WTC11 (cell line): ENCODE results near the gene RXFP2. TPM values are rescaled to one million over a fixed set of nuclear protein-coding genes. Genes with fewer than 3 reads are reported as not detected.

Experiments used
- ATAC-seq: fragments of 200-7000 bp; cut with Tn5 transposase; 2 replicates; pipeline ENCODE4 v1.10.0; 2021; ENCODE audit warnings: mild to moderate bottlenecking, moderate library complexity
- CTCF ChIA-PET: fragments of 300-600 bp; sonication (Branson Sonifier 250); formaldehyde crosslinking; loops from one replicate; lab custom pipeline; 2021; ENCODE audit warnings: antibody characterized with exemption; lab: Charles Lee
- POLR2A ChIA-PET: fragments of 350-600 bp; sonication (Branson Sonifier 250); formaldehyde crosslinking; loops from one replicate; lab custom pipeline; 2021; ENCODE audit warnings: antibody characterized with exemption; lab: Charles Lee
- DNase-seq: peaks from one replicate; pipeline ENCODE4 v3.0.0; 2021; ENCODE audit warnings: low spot score
- H3K27ac Mint-ChIP-seq: 2 replicates; pipeline ENCODE4 v1.8.0; 2021; ENCODE audit warnings: mixed read lengths
- H3K27me3 Mint-ChIP-seq: 2 replicates; pipeline ENCODE4 v1.8.0; 2021; ENCODE audit warnings: low read depth, mild to moderate bottlenecking, moderate library complexity, mixed read lengths
- H3K36me3 Mint-ChIP-seq: 2 replicates; pipeline ENCODE4 v1.8.0; 2021; ENCODE audit warnings: mixed read lengths
- H3K4me1 Mint-ChIP-seq: 2 replicates; pipeline ENCODE4 v1.8.0; 2022; ENCODE audit warnings: mixed read lengths
- H3K4me3 Mint-ChIP-seq: 2 replicates; pipeline ENCODE4 v1.8.0; 2021; ENCODE audit warnings: mild to moderate bottlenecking, moderate library complexity, mixed read lengths
- H3K9me3 Mint-ChIP-seq: 2 replicates; pipeline ENCODE4 v1.8.0; 2021; ENCODE audit warnings: mixed read lengths
- ATF2 ChIP-seq: sonication (generic); formaldehyde crosslinking; IDR thresholded peaks from 2 replicates; pipeline ENCODE4 v1.8.1; 2022; ENCODE audit warnings: low read depth, missing genetic modification reagents, borderline replicate concordance
- CDX4 ChIP-seq: fragments of 250-450 bp; sonication (Bioruptor Pico); IDR thresholded peaks from 2 replicates; pipeline ENCODE4 v1.9.0; 2021; ENCODE audit warnings: moderate library complexity, mild to moderate bottlenecking, inconsistent platforms, borderline replicate concordance
- EMX1 ChIP-seq: fragments of 250-450 bp; sonication (Bioruptor Pico); IDR thresholded peaks from 2 replicates; pipeline ENCODE4 v1.8.0; 2021; ENCODE audit warnings: mild to moderate bottlenecking
- ESRRA ChIP-seq: sonication (generic); formaldehyde crosslinking; IDR thresholded peaks from 2 replicates; pipeline ENCODE4 v1.8.1; 2022; ENCODE audit warnings: mild to moderate bottlenecking, missing genetic modification reagents, borderline replicate concordance
- ETV6 ChIP-seq: sonication (generic); formaldehyde crosslinking; IDR thresholded peaks from 2 replicates; pipeline ENCODE4 v1.8.1; 2022; ENCODE audit warnings: mild to moderate bottlenecking, missing genetic modification reagents
- NR1H2 ChIP-seq: sonication (generic); formaldehyde crosslinking; IDR thresholded peaks from 2 replicates; pipeline ENCODE4 v1.9.0; 2021; ENCODE audit warnings: mild to moderate bottlenecking, moderate library complexity, missing genetic modification reagents
- SMAD4 ChIP-seq: sonication (generic); formaldehyde crosslinking; IDR thresholded peaks from 2 replicates; pipeline ENCODE4 v1.8.0; 2022; ENCODE audit warnings: mild to moderate bottlenecking, missing genetic modification reagents
- SOX15 ChIP-seq: fragments of 250-450 bp; sonication (Bioruptor Pico); IDR thresholded peaks from 2 replicates; pipeline ENCODE4 v1.9.0; 2021; ENCODE audit warnings: mild to moderate bottlenecking
- TCF7 ChIP-seq: sonication (generic); formaldehyde crosslinking; IDR thresholded peaks from 2 replicates; pipeline ENCODE4 v1.8.0; 2022; ENCODE audit warnings: mild to moderate bottlenecking, low read depth, missing genetic modification reagents, moderate library complexity
- TEAD1 ChIP-seq: sonication (generic); formaldehyde crosslinking; IDR thresholded peaks from 2 replicates; pipeline ENCODE4 v1.8.0; 2022; ENCODE audit warnings: mild to moderate bottlenecking, missing genetic modification reagents
- TP53 ChIP-seq: sonication (generic); formaldehyde crosslinking; IDR thresholded peaks from 2 replicates; pipeline ENCODE4 v1.8.1; 2023; ENCODE audit warnings: mild to moderate bottlenecking, missing genetic modification reagents
- ZMAT4 ChIP-seq: fragments of 250-450 bp; sonication (Bioruptor Pico); IDR thresholded peaks from 2 replicates; pipeline ENCODE4 v1.9.0; 2021; ENCODE audit warnings: mild to moderate bottlenecking
- ZNF138 ChIP-seq: sonication (generic); formaldehyde crosslinking; conservative IDR thresholded peaks from 2 replicates; pipeline ENCODE4 v1.8.1; 2022; ENCODE audit warnings: mild to moderate bottlenecking, moderate library complexity, missing genetic modification reagents
- ZNF263 ChIP-seq: sonication (generic); formaldehyde crosslinking; IDR thresholded peaks from 2 replicates; pipeline ENCODE4 v1.8.1; 2022; ENCODE audit warnings: low read depth, mild to moderate bottlenecking, moderate library complexity, missing genetic modification reagents
- ZNF423 ChIP-seq: fragments of 250-450 bp; sonication (Bioruptor Pico); IDR thresholded peaks from 2 replicates; pipeline ENCODE4 v2.1.2; 2022; ENCODE audit warnings: mild to moderate bottlenecking, moderate library complexity
- ZNF512 ChIP-seq: sonication (generic); formaldehyde crosslinking; IDR thresholded peaks from 2 replicates; pipeline ENCODE4 v1.8.1; 2022; ENCODE audit warnings: missing genetic modification reagents, borderline replicate concordance
- ZNF532 ChIP-seq: fragments of 250-450 bp; sonication (Bioruptor Pico); IDR thresholded peaks from 2 replicates; pipeline ENCODE4 v1.9.0; 2021; ENCODE audit warnings: mild to moderate bottlenecking, borderline replicate concordance
- total RNA-seq: library from RNA; stranded (reverse); gene quantifications from 3 replicates; pipeline ENCODE4 v1.2.3, GENCODE V29; 2021
- TF ChIP-seq, protein P1 (sequence below): sonication (generic); formaldehyde crosslinking; IDR thresholded peaks from 2 replicates; pipeline ENCODE4 v1.8.0; 2022; ENCODE audit warnings: mild to moderate bottlenecking, missing genetic modification reagents
- TF ChIP-seq, protein P2 (sequence below): fragments of 250-450 bp; sonication (Bioruptor Pico); IDR thresholded peaks from 2 replicates; pipeline ENCODE4 v1.8.0; 2021; ENCODE audit warnings: mild to moderate bottlenecking
- TF ChIP-seq, protein P3 (sequence below): sonication (generic); formaldehyde crosslinking; conservative IDR thresholded peaks from 2 replicates; pipeline ENCODE4 v1.8.1; 2022; ENCODE audit warnings: mild to moderate bottlenecking, missing genetic modification reagents
- TF ChIP-seq, protein P4 (sequence below): sonication (generic); formaldehyde crosslinking; IDR thresholded peaks from 2 replicates; pipeline ENCODE4 v1.8.0; 2023; ENCODE audit warnings: missing genetic modification reagents

Gene RXFP2
- total RNA-seq, 1 experiment from 2014 or later, result not detected

- peaks cover 7% of the 10 kb centered on the region; the same call in 1 of the 2 replicates for H3K9me3 Mint-ChIP-seq
- no peaks in the 10 kb centered on the region for H3K36me3 Mint-ChIP-seq
- ChIA-PET POLR2A (interaction anchor here (0.6 kb wide), 1 partner anchor 391 kb away, joined by 8 read pairs; no protein-coding TSS in a partner anchor), CTCF (interaction anchor here (1.0 kb wide), 1 partner anchor 82 kb away, joined by 4 read pairs; no protein-coding TSS in a partner anchor)
- H3K27ac Mint-ChIP-seq, result no peak overlapping the region
- H3K27me3 Mint-ChIP-seq, result no peaks in the 10 kb centered on the region
- DNase-seq (no peak), ATAC-seq (no peak; the same call in 1 of the 2 replicates)
- TF ChIP-seq NR1H2 (CRISPR knock-in tag), result no peak
- no peak for TF ChIP-seq ESRRA (CRISPR knock-in tag)
- no peak for TF ChIP-seq ZNF263 (CRISPR knock-in tag)
- TF ChIP-seq, protein P1, sequence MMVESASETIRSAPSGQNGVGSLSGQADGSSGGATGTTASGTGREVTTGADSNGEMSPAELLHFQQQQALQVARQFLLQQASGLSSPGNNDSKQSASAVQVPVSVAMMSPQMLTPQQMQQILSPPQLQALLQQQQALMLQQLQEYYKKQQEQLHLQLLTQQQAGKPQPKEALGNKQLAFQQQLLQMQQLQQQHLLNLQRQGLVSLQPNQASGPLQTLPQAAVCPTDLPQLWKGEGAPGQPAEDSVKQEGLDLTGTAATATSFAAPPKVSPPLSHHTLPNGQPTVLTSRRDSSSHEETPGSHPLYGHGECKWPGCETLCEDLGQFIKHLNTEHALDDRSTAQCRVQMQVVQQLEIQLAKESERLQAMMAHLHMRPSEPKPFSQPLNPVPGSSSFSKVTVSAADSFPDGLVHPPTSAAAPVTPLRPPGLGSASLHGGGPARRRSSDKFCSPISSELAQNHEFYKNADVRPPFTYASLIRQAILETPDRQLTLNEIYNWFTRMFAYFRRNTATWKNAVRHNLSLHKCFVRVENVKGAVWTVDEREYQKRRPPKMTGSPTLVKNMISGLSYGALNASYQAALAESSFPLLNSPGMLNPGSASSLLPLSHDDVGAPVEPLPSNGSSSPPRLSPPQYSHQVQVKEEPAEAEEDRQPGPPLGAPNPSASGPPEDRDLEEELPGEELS (CRISPR knock-in tag), result no peak
- TF ChIP-seq TEAD1, result no peak
- TF ChIP-seq, protein P2, sequence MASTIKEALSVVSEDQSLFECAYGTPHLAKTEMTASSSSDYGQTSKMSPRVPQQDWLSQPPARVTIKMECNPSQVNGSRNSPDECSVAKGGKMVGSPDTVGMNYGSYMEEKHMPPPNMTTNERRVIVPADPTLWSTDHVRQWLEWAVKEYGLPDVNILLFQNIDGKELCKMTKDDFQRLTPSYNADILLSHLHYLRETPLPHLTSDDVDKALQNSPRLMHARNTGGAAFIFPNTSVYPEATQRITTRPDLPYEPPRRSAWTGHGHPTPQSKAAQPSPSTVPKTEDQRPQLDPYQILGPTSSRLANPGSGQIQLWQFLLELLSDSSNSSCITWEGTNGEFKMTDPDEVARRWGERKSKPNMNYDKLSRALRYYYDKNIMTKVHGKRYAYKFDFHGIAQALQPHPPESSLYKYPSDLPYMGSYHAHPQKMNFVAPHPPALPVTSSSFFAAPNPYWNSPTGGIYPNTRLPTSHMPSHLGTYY (CRISPR knock-in tag), result no peak
- no peak for TF ChIP-seq ATF2
- TF ChIP-seq ZNF512 (CRISPR knock-in tag), result no peak
- no peak for TF ChIP-seq ZNF423 (CRISPR knock-in tag)
- no peak for TF ChIP-seq ZNF138 (CRISPR knock-in tag)
- H3K4me3 Mint-ChIP-seq, result no peak overlapping the region
- H3K4me1 Mint-ChIP-seq, result peaks cover 28% of the 10 kb centered on the region
These were observed 88.4 kb downstream of the RXFP2 start for GRCh38 chr13:31827707-31828106.

DNA sequence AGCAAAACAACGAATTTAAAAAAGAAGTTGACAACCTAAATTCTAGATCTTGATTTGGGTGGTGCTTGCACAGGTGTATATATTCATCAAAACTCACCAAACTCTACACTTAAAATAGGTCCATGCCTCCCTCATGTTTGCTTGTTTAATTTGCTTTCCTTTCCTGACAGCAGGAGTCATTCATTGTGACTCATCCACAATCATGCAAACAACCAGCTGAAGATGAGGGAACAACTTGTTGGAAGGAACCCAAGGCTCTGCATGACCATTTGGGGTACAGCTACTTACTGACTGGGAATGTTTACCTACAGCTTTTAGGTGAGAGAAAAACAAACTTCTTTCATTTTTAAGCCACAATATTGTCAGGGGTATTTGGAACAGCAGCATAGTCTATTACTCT, 96.6 kb downstream of the RXFP2 start:
- H3K9me3 Mint-ChIP-seq, result peaks cover 7% of the 10 kb centered on the region
- POLR2A ChIA-PET, result no interaction called here

More for the DNA sequence above, 96.6 kb downstream of the RXFP2 start:
- CTCF ChIA-PET, result no interaction called here
- DNase-seq, result no peak
- H3K27me3 Mint-ChIP-seq, result no peaks in the 10 kb centered on the region
- H3K4me3 Mint-ChIP-seq, result no peak overlapping the region
- ATAC-seq, result no peak
- H3K36me3 Mint-ChIP-seq, result no peaks in the 10 kb centered on the region
- no peak overlapping the region for H3K27ac Mint-ChIP-seq
- no peak for TF ChIP-seq TP53 (CRISPR knock-in tag)
- TF ChIP-seq SOX15 (CRISPR knock-in tag), result no peak
- no peak for TF ChIP-seq TCF7 (CRISPR knock-in tag)
- no peak for TF ChIP-seq SMAD4 (CRISPR knock-in tag)
- TF ChIP-seq, protein P3, sequence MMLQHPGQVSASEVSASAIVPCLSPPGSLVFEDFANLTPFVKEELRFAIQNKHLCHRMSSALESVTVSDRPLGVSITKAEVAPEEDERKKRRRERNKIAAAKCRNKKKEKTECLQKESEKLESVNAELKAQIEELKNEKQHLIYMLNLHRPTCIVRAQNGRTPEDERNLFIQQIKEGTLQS (CRISPR knock-in tag), result no peak
- TF ChIP-seq, protein P4, sequence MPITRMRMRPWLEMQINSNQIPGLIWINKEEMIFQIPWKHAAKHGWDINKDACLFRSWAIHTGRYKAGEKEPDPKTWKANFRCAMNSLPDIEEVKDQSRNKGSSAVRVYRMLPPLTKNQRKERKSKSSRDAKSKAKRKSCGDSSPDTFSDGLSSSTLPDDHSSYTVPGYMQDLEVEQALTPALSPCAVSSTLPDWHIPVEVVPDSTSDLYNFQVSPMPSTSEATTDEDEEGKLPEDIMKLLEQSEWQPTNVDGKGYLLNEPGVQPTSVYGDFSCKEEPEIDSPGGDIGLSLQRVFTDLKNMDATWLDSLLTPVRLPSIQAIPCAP (CRISPR knock-in tag), result no peak
- no peak for TF ChIP-seq ZMAT4 (CRISPR knock-in tag)
- no peak for TF ChIP-seq EMX1
- TF ChIP-seq ZNF532 (CRISPR knock-in tag), result no peak
- no peak for TF ChIP-seq ETV6 (CRISPR knock-in tag)
- no peak for TF ChIP-seq CDX4 (CRISPR knock-in tag)
- H3K4me1 Mint-ChIP-seq, result peaks cover 4% of the 10 kb centered on the region; the same call in 1 of the 2 replicates
